Spinal cord (tissue), 10 donors: ENCODE measurements around the gene VOPP1. TPM values are rescaled to one million over a fixed set of nuclear protein-coding genes. Genes with fewer than 3 reads are reported as not detected.

ENCODE experiments used
- DNase-seq, 6 donors: peaks; one replicate each; pipeline versions ENCODE4 v3.0.0 to v3.0.0-alpha.2; 2013 to 2015; ENCODE audit warnings: low spot score in 6 of 6, low read depth in 4 of 6
- H3K27ac ChIP-seq: one replicate; pipeline ENCODE4 v1.5.1; 2013; ENCODE audit warnings: low read depth, low read length, control low read depth
- H3K27me3 ChIP-seq: one replicate; pipeline ENCODE4 v1.6.1; 2013; ENCODE audit warnings: low read length; ENCODE audit not compliant: control insufficient read depth, insufficient read depth
- H3K36me3 ChIP-seq: one replicate; pipeline ENCODE4 v1.6.1; 2013; ENCODE audit warnings: low read length; ENCODE audit not compliant: control insufficient read depth, insufficient read depth
- H3K4me1 ChIP-seq: one replicate; pipeline ENCODE4 v1.6.1; 2013; ENCODE audit warnings: low read length; ENCODE audit not compliant: control insufficient read depth, insufficient read depth
- H3K4me3 ChIP-seq: one replicate; pipeline ENCODE4 v1.5.1; 2013; ENCODE audit warnings: low read depth, low read length, control low read depth
- H3K9me3 ChIP-seq: one replicate; pipeline ENCODE4 v1.6.1; 2013; ENCODE audit warnings: low read length; ENCODE audit not compliant: control insufficient read depth, insufficient read depth
- WGBS: methylation state at CpG from one replicate; pipeline ENCODE4 v1.1.5; 2013; ENCODE audit warnings: missing lambda C conversion rate; ENCODE audit not compliant: insufficient coverage; 5-methylcytosine and 5-hydroxymethylcytosine counted together
- polyA plus RNA-seq, 2 donors: library from polyadenylated mRNA; unstranded; fragments of 120-200 nt; gene quantifications; one replicate each; pipeline ENCODE4 v1.2.1, GENCODE V29; 2013; ENCODE audit not compliant: insufficient read length in 2 of 2
- total RNA-seq, 2 donors: library from RNA; depleted of rRNA in 1 of 2; stranded (reverse); fragments of 120-200 nt in 1 of 2; fragments of >200 nt in 1 of 2; gene quantifications; one replicate each; pipeline versions ENCODE4 v1.2.3 to v1.2.4, GENCODE V29; 2013 to 2014
- donor health status: healthy.

Gene VOPP1
- total and polyA plus RNA-seq, 4 donors, result 59.1 to 121 (median 86.5) TPM

DNA sequence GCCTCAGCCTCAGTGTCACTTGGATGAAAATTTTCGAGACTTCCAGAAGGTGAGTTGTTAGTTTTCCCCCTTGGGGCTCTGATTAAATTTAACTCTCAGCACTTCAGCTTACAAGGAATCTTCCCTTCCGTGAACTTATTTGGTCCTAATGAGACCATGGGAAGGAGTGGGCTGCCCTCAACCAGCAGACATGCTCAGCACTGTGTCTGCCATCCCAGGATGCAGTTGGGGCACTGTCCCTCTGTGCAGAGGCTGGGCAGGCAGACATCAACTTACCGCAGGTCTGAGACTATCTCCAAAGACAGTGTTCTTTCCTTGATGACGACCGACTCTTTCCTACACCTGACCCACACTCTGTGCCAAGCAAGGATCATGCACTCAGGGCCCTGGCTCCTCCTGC, 36.7 kb downstream of the VOPP1 start:
- Histone ChIP-seq H3K36me3 (peaks cover 3% of the 10 kb centered on the region), H3K4me1 (peaks cover 30% of the 10 kb centered on the region), H3K4me3 (no peak overlapping the region), H3K27ac (no peak overlapping the region), H3K9me3 (no peaks in the 10 kb centered on the region), H3K27me3 (no peaks in the 10 kb centered on the region)
- no peak for DNase-seq
- 98% methylated on average over 3 of the region's 5 CpGs for WGBS

DNA sequence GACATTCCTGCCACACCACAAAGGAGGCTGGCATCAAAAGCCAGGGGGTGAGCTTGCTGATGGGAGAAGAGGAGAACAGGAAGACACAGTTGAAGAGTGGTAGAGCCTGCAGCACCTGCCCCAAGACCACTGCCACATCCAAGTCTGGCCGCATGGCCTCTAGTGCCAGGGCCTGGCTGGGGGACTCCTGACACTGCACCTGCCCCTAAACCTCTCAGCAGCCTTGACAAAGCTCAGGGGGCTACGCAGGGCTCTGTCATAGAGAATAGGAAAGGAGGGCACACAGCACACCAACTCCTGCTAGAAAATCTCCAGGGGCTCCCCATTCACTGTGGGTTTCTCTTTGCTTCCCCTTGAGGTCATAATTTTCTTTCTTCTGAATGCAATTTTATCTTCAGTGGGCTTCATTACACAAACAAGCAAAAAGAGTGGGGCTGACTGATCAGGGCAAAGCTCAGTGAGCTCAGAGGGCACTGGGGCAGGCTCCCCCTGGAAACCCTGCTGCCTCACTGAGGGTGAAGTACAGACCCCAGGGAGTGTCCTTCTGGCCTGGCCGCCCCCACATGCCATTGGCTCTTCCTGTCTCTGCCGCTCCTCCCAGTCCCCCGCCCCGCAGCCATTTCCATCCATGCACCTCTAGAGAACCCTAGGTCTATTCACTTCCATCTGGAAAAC, 37.2 kb downstream of the VOPP1 start:
- 91% methylated on average over 4 of the region's 6 CpGs for WGBS
- H3K36me3 ChIP-seq, result peaks cover 3% of the 10 kb centered on the region
- H3K27me3 ChIP-seq, result no peaks in the 10 kb centered on the region
- DNase-seq, result no peak
- no peak overlapping the region for H3K4me3 ChIP-seq
- H3K9me3 ChIP-seq, result no peaks in the 10 kb centered on the region
- peaks cover 30% of the 10 kb centered on the region for H3K4me1 ChIP-seq
- no peak overlapping the region for H3K27ac ChIP-seq

DNA sequence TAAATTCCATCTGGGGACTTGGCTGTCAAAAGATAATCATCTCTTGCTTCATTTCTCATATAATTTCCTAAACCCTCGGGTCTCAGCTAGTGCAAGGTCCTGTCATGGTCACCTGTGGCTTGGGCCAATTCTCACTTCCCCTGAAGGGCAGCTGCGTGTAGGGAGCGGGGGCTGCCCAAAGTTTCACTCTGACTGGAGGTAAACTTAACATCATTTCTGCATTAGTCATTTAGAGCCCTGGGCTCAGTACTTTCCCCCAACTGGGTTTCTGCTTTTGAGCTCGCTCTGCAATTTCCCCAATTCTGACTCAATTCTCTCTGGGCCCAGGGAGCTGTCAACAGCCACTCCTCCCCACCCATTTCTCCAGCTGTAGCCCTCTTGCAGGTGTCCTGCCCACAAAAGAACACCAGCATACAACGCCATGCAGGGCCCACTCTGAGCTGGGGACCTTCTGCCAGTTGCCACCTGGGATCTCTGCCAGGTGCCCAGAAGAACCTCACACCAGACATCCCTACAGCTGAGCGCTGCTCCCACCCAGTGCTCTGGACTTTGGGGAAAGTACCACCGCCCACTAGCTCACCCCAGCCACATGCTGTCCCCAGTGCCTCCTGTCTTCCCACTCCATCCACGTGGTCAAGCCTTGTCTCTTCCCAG, 37.9 kb downstream of the VOPP1 start:
- no peak overlapping the region for H3K27ac ChIP-seq
- no peak overlapping the region for H3K4me3 ChIP-seq
- H3K9me3 ChIP-seq, result no peaks in the 10 kb centered on the region
- H3K4me1 ChIP-seq, result peaks cover 28% of the 10 kb centered on the region
- H3K36me3 ChIP-seq, result peaks cover 3% of the 10 kb centered on the region
- DNase-seq, result no peak
- H3K27me3 ChIP-seq, result no peaks in the 10 kb centered on the region
- WGBS, result 87% methylated on average over 8 of the region's 8 CpGs

- no peak overlapping the region for H3K27ac ChIP-seq
Observed at GRCh38 chr7:55533729-55534080, 38.6 kb downstream of the VOPP1 start.

DNA sequence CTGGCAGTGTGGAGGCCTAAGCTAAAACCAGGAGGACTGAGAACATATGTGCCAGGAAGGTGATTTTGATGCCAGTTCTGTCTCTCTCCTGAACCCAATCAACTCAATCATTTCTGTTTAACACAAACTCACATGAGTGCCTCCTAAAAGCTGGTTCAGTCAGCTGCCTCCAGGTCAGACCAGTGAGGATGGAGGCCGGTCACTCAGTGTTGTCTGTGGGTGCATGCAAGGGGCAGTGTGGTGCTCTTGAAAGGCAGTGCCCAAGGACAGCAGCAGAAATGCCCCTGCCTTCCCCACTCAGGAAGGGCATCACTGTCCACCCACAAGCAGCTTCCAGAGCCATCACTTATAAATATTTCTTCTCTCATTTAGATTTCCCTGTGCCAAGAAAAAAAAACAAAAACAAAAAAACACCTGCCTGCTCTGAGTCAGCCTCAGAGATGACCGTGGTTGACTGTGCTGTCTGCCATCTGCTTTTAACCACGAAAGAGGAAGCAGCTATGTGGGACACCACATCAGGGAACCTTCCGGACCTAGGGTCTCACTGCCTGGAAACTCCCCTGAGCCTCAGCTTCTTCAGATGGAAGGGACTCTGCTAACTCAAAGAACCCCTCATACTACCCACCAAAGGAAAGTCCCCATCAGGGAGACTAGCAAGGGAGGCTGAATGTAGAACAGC, 39.1 kb downstream of the VOPP1 start:
- WGBS, result 35% methylated on average over 3 of the region's 4 CpGs
- Histone ChIP-seq H3K9me3 (no peaks in the 10 kb centered on the region), H3K27me3 (no peaks in the 10 kb centered on the region), H3K27ac (no peak overlapping the region), H3K36me3 (peaks cover 3% of the 10 kb centered on the region), H3K4me1 (peaks cover 27% of the 10 kb centered on the region), H3K4me3 (no peak overlapping the region)
- no peak for DNase-seq

More at GRCh38 chr7:55533729-55534080, 38.6 kb downstream of the VOPP1 start:
- H3K27me3 ChIP-seq, result no peaks in the 10 kb centered on the region
- peaks cover 3% of the 10 kb centered on the region for H3K36me3 ChIP-seq
- H3K4me1 ChIP-seq, result peaks cover 27% of the 10 kb centered on the region
- no CpG with 5 or more reads among the region's 2 CpGs for WGBS
- DNase-seq, result no peak
- no peak overlapping the region for H3K4me3 ChIP-seq
- H3K9me3 ChIP-seq, result no peaks in the 10 kb centered on the region

DNA sequence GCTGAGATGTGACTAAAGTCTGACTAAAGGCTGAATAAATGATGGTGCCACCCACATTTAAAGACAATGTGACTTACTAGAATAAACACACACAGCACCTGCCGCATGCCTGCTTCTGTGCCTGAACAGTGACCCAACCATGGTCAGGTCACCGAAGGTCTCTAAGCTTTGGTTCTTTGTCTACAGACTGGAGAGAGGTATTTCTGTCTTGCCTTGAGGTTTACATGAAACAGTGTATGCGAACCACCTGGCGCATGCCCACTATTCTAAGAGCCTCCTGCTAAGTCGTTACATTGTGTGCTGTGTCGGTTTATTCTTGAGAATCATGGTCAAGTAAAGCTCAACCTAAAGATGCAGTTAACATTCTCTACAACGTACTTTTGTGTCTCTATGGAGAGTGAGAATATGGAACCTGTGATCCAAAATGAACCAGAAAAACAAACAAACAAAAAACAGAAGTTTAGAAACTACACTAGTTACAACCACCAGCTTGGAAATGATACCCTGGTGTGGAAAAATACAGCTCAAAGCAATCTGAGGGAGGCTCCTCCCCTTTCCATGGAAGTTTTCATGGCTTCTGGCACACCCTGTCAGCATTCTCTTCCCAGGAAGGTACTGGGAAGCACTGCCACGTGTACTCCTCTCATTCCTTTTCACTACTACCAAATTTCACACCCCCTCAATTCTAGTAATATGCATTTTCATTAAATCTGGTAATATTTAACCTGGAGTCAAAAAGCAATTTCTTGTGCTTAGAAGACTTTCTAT, 40.0 kb downstream of the VOPP1 start:
- peaks cover 23% of the 10 kb centered on the region for H3K4me1 ChIP-seq
- H3K36me3 ChIP-seq, result peaks cover under 1% of the 10 kb centered on the region
- no peak overlapping the region for H3K27ac ChIP-seq
- DNase-seq, result no peak
- H3K4me3 ChIP-seq, result no peak overlapping the region
- H3K27me3 ChIP-seq, result no peaks in the 10 kb centered on the region
- 100% methylated on average over 3 of the region's 8 CpGs for WGBS
- no peaks in the 10 kb centered on the region for H3K9me3 ChIP-seq

- 85% methylated on average over 2 of the region's 5 CpGs for WGBS
- DNase-seq, result no peak
- no peaks in the 10 kb centered on the region for H3K27me3 ChIP-seq
- peaks cover 26% of the 10 kb centered on the region for H3K4me1 ChIP-seq
- H3K36me3 ChIP-seq, result no peaks in the 10 kb centered on the region
- H3K27ac ChIP-seq, result no peak overlapping the region
- H3K4me3 ChIP-seq, result no peak overlapping the region
- no peaks in the 10 kb centered on the region for H3K9me3 ChIP-seq
Observed at GRCh38 chr7:55531536-55531935, 40.8 kb downstream of the VOPP1 start.

- H3K27ac ChIP-seq, result no peak overlapping the region
- no peak overlapping the region for H3K4me3 ChIP-seq
Observed at GRCh38 chr7:55527307-55527706, 45.0 kb downstream of the VOPP1 start.

DNA sequence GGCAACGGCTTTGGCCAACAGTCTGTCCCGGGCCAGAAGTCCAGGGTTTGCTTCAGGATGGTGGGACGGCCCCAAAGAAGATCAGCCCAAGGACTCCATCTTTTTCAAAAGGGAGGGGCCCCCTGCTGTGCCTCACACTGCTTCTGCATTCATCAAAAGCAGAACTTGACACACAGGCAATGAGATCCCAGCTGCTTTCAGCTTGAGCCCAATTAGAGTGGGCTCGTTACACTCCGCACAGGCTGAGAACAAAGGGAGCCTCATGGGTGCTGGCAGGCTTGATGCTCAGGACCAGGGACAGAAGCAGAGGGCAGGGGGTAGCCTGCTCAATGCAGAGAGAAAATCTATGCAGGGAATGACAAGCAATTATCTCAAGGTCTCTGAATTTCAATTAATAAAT, 45.5 kb downstream of the VOPP1 start:
- peak in 4 of 6 donors; percentile 23 to 92 (median 66) for DNase-seq
- H3K27me3 ChIP-seq, result no peaks in the 10 kb centered on the region
- H3K4me3 ChIP-seq, result no peak overlapping the region
- WGBS, result 17% methylated on average over 5 of the region's 5 CpGs
- no peaks in the 10 kb centered on the region for H3K9me3 ChIP-seq
- peaks cover 16% of the 10 kb centered on the region for H3K4me1 ChIP-seq
- no peaks in the 10 kb centered on the region for H3K36me3 ChIP-seq
- H3K27ac ChIP-seq, result no peak overlapping the region

More at GRCh38 chr7:55527307-55527706, 45.0 kb downstream of the VOPP1 start:
- DNase-seq, result peak in 1 of 6 donors; percentile 65
- Histone ChIP-seq H3K4me1 (peaks cover 12% of the 10 kb centered on the region), H3K36me3 (no peaks in the 10 kb centered on the region), H3K9me3 (no peaks in the 10 kb centered on the region), H3K27me3 (no peaks in the 10 kb centered on the region)
- 16% methylated on average over 3 of the region's 4 CpGs for WGBS
